OCI-LY3 (cell line): ENCODE data around the gene PHETA2.

Source experiments
- H2AFZ ChIP-seq: fragments of 200-600, 300-600 bp; shearing (Covaris generic); 2 replicates; pipeline ENCODE4 v1.6.0; 2014; ENCODE audit warnings: antibody characterized with exemption, low read depth, low read length
- H3K27ac ChIP-seq: fragments of 200-600, 300-600 bp; sonication (generic); 2 replicates; pipeline ENCODE4 v1.5.1; 2014; ENCODE audit warnings: mild to moderate bottlenecking, low read length, moderate library complexity, mixed read lengths
- H3K27me3 ChIP-seq: fragments of 200-600, 300-600 bp; sonication (generic); 2 replicates; pipeline ENCODE4 v1.6.1; 2014; ENCODE audit warnings: low read depth, low read length, mixed read lengths
- H3K36me3 ChIP-seq: fragments of 200-600, 300-600 bp; sonication (generic); replicated peaks from 2 replicates; pipeline ENCODE3; 2014; ENCODE audit warnings: low read depth, low read length, mixed read lengths
- H3K4me1 ChIP-seq: fragments of 300-600, 200-600 bp; sonication (generic); 2 replicates; pipeline ENCODE4 v1.6.1; 2014; ENCODE audit warnings: low read length, mixed read lengths
- H3K4me2 ChIP-seq: fragments of 200-600, 300-600 bp; sonication (generic); 2 replicates; pipeline ENCODE4 v1.6.1; 2014; ENCODE audit warnings: low read length, mixed read lengths
- H3K4me3 ChIP-seq: fragments of 300-600, 200-600 bp; sonication (generic); 2 replicates; pipeline ENCODE4 v1.5.1; 2014; ENCODE audit warnings: antibody characterized with exemption, mild to moderate bottlenecking, low read length, moderate library complexity
- H3K79me2 ChIP-seq: fragments of 300-600, 200-600 bp; shearing (Covaris generic); 2 replicates; pipeline ENCODE4 v1.6.1; 2014; ENCODE audit warnings: mild to moderate bottlenecking, low read length, mixed read lengths
- H3K9ac ChIP-seq: fragments of 300-600, 200-600 bp; shearing (Covaris generic); 2 replicates; pipeline ENCODE4 v1.6.0; 2014; ENCODE audit warnings: mild to moderate bottlenecking, low read length, moderate library complexity
- H3K9me3 ChIP-seq: fragments of 200-600, 300-600 bp; shearing (Covaris generic); 2 replicates; pipeline ENCODE4 v1.6.1; 2014; ENCODE audit warnings: low read length, mixed read lengths; ENCODE audit not compliant: insufficient read depth
- H4K20me1 ChIP-seq: fragments of 200-600, 300-600 bp; sonication (generic); 2 replicates; pipeline ENCODE4 v1.6.1; 2016; ENCODE audit warnings: low read length, mixed read lengths; ENCODE audit not compliant: insufficient read depth
- EZH2phosphoT487 ChIP-seq: fragments of 200-600 bp; shearing (Covaris generic); IDR thresholded peaks from 2 replicates; pipeline ENCODE4 v1.6.1; 2018; ENCODE audit warnings: antibody characterized with exemption, mixed run types, low read depth
- TF ChIP-seq, protein P1 (sequence below): fragments of 200-600, 300-600 bp; sonication (generic); IDR thresholded peaks from 2 replicates; pipeline ENCODE4 v1.5.1; 2014; ENCODE audit warnings: antibody characterized with exemption, low read length, low read depth

PHETA2 gene

DNA sequence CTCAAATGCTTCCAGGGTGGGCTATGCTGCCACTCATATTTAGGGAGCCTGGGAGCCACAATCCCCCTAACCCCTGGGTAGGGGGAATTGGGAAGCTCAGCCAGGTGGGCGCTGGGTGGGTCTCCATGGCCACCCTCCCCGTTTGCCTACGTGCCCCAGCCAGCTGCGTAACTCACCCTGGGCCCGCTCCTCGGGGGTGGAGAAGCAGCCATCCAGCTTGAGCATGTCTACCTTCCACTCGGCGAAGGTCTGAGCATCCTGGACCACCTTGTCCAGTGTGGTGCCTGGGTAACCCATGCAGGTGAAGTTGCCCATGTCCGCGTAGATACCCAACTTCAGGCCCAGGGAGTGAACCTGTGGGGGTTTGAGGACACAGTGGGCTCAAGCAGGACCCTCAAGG is 7.1 kb upstream of the PHETA2 start:
- Histone ChIP-seq H3K9me3 (no peaks in the 10 kb centered on the region), H2AFZ (no peak overlapping the region), H3K9ac (no peak overlapping the region), H3K79me2 (peaks cover 19% of the 10 kb centered on the region), H4K20me1 (no peaks in the 10 kb centered on the region), H3K27me3 (no peaks in the 10 kb centered on the region), H3K4me2 (no peak overlapping the region), H3K4me1 (peaks cover 16% of the 10 kb centered on the region), H3K4me3 (no peak overlapping the region), H3K27ac (no peak overlapping the region), H3K36me3 (peaks cover 60% of the 10 kb centered on the region)
- TF ChIP-seq, protein P1, sequence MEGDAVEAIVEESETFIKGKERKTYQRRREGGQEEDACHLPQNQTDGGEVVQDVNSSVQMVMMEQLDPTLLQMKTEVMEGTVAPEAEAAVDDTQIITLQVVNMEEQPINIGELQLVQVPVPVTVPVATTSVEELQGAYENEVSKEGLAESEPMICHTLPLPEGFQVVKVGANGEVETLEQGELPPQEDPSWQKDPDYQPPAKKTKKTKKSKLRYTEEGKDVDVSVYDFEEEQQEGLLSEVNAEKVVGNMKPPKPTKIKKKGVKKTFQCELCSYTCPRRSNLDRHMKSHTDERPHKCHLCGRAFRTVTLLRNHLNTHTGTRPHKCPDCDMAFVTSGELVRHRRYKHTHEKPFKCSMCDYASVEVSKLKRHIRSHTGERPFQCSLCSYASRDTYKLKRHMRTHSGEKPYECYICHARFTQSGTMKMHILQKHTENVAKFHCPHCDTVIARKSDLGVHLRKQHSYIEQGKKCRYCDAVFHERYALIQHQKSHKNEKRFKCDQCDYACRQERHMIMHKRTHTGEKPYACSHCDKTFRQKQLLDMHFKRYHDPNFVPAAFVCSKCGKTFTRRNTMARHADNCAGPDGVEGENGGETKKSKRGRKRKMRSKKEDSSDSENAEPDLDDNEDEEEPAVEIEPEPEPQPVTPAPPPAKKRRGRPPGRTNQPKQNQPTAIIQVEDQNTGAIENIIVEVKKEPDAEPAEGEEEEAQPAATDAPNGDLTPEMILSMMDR, result no peak
- TF ChIP-seq EZH2phosphoT487, result no peak

GRCh38 chr22:42067671-42068251 is 6.3 kb upstream of the PHETA2 start:
- Histone ChIP-seq H3K4me2 (no peak overlapping the region), H3K9ac (no peak overlapping the region), H3K27ac (no peak overlapping the region), H2AFZ (no peak overlapping the region), H3K36me3 (peaks cover 52% of the 10 kb centered on the region), H3K79me2 (peaks cover 19% of the 10 kb centered on the region), H3K4me3 (no peak overlapping the region), H4K20me1 (no peaks in the 10 kb centered on the region), H3K27me3 (no peaks in the 10 kb centered on the region), H3K4me1 (peaks cover 16% of the 10 kb centered on the region), H3K9me3 (no peaks in the 10 kb centered on the region)
- TF ChIP-seq, protein P1, result no peak
- TF ChIP-seq EZH2phosphoT487, result no peak

DNA sequence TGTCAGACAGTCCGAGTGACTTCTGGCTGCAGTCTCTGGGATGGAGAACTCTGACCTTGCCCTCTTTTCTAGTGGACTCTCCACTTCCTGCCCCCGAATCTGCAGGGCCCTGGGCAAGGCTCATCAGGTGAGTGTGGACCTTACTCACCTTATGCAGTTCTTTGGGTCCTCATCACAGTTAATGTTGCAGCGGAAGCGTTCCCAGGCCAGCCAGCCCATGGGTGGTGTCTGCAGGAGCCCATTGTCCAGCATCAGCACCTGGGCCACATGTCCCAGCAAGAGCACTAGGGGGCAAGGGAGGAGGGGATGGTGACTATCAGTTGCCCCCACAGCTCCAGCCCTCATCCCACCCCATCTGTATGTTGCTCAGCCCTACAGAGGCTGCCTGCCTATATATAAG is 5.8 kb upstream of the PHETA2 start:
- Histone ChIP-seq H3K36me3 (peaks cover 48% of the 10 kb centered on the region), H2AFZ (no peak overlapping the region), H3K27ac (no peak overlapping the region), H3K4me3 (no peak overlapping the region), H3K4me1 (peaks cover 16% of the 10 kb centered on the region), H3K4me2 (no peak overlapping the region), H3K9me3 (no peaks in the 10 kb centered on the region), H4K20me1 (no peaks in the 10 kb centered on the region), H3K9ac (no peak overlapping the region), H3K79me2 (peaks cover 19% of the 10 kb centered on the region), H3K27me3 (no peaks in the 10 kb centered on the region)
- TF ChIP-seq, protein P1, result no peak
- TF ChIP-seq EZH2phosphoT487, result no peak

DNA sequence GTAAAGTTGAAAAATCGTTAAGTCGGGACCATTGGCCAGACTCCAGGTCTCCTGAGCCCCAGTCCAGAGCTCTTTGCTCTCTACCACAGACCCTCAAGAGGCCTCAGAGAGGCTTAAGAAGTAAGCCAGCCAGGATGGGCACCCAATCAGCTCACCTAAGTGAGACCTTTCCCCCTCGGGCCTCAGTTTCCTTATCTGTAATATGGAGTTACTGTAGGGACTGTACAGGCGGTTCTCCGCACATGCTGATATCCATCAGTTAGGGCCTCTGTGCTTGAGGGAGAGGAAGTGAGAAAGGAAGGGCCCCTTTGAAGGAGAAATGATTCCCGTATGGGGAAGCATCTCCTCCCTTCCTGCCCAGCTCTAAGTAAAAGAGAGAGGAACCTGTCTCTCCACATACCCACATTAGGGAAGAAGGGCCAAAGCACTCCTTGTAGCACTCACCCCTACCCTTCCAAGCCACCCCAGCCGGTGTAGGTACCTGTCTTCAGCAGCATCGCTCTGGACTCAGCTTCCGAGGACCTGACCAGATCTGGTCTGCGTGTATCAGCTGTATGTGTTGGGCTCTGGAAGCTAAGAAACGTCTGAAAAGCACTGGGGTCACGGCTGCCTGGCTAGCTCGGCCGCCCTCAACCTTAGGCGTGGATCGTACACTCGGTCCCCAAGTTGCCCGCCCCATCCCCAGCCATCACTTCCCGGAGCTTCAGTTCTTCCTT is 4.1 kb upstream of the PHETA2 start:
- H3K4me3 ChIP-seq, result peak overlapping the region; percentile 82
- H3K36me3 ChIP-seq, result peaks cover 43% of the 10 kb centered on the region
- peak overlapping the region; percentile 96 for H3K4me2 ChIP-seq
- no peaks in the 10 kb centered on the region for H3K27me3 ChIP-seq
- H2AFZ ChIP-seq, result peak overlapping the region; percentile 34; the same call in 1 of the 2 replicates
- TF ChIP-seq, protein P1, result no peak
- TF ChIP-seq EZH2phosphoT487, result no peak
- no peaks in the 10 kb centered on the region for H4K20me1 ChIP-seq
- peak overlapping the region; percentile 85 for H3K9ac ChIP-seq
- peak overlapping the region; percentile 79 for H3K27ac ChIP-seq
- peaks cover 19% of the 10 kb centered on the region for H3K79me2 ChIP-seq
- H3K4me1 ChIP-seq, result peaks cover 16% of the 10 kb centered on the region
- no peaks in the 10 kb centered on the region for H3K9me3 ChIP-seq
